Upper lobe of left lung (tissue), 6 donors: Measurements from ENCODE around the gene RAB9B. TPM values are rescaled to one million over a fixed set of nuclear protein-coding genes. Genes with fewer than 3 reads are reported as not detected.

Source experiments
- ATAC-seq, 2 donors: fragments of 200-7000 bp; cut with Tn5 transposase; one replicate each; pipeline ENCODE4 v1.9.1; 2022; ENCODE audit warnings: mild to moderate bottlenecking in 2 of 2, moderate library complexity in 2 of 2; ENCODE audit not compliant: low FRiP score in 2 of 2
- DNase-seq, 2 donors: peaks; one replicate each; pipeline ENCODE4 v3.0.0-alpha.2; 2019 to 2020
- H3K27ac ChIP-seq, 4 donors: fragments of 200-600 bp; sonication (generic); one replicate each; pipeline ENCODE4 v1.5.1; 2016 to 2019
- H3K27me3 ChIP-seq, 4 donors: fragments of 200-600 bp; sonication (generic); one replicate each; pipeline ENCODE4 v1.5.1; 2017 to 2019
- H3K36me3 ChIP-seq, 4 donors: fragments of 200-600 bp; sonication (generic); one replicate each; pipeline ENCODE4 v1.5.1; 2016 to 2019
- H3K4me1 ChIP-seq, 4 donors: fragments of 200-600 bp; sonication (generic); one replicate each; pipeline ENCODE4 v1.5.1; 2018 to 2019
- H3K4me3 ChIP-seq, 4 donors: fragments of 200-600 bp; sonication (generic); one replicate each; pipeline ENCODE4 v1.5.1; 2017 to 2019; ENCODE audit warnings: mild to moderate bottlenecking in 2 of 4, moderate library complexity in 1 of 4
- H3K9me3 ChIP-seq, 4 donors: fragments of 200-600 bp; sonication (generic); one replicate each; pipeline ENCODE4 v1.5.1; 2018 to 2019
- CTCF ChIP-seq, 6 experiments: fragments of 450-650 bp in 4 of 6; fragments of 200-600 bp in 2 of 6; sonication (generic) in 2 of 6; IDR thresholded peaks; one replicate each; pipeline ENCODE4 v1.5.1; 2016 to 2019; ENCODE audit warnings: antibody characterized with exemption in 6 of 6
- EP300 ChIP-seq, 4 donors: sonication (generic); formaldehyde crosslinking; IDR thresholded peaks; one replicate each; pipeline ENCODE4 v1.5.1; 2017; ENCODE audit warnings: antibody characterized with exemption in 4 of 4, control low read depth in 2 of 4
- POLR2A ChIP-seq, 4 donors: fragments of 450-650 bp; IDR thresholded peaks; one replicate each; pipeline ENCODE4 v1.5.1; 2016 to 2017; ENCODE audit warnings: antibody characterized with exemption in 4 of 4, mild to moderate bottlenecking in 2 of 4
- POLR2AphosphoS5 ChIP-seq, 2 donors: sonication (generic); formaldehyde crosslinking; IDR thresholded peaks; one replicate each; pipeline ENCODE4 v1.5.1; 2017; ENCODE audit warnings: antibody characterized with exemption in 2 of 2
- WGBS, 2 donors: methylation state at CpG; one replicate each; pipeline ENCODE4 v1.1.5; 2017 to 2018; 5-methylcytosine and 5-hydroxymethylcytosine counted together
- total RNA-seq, 6 donors: library from RNA; depleted of rRNA in 4 of 6; stranded (reverse); fragments of >200 nt in 4 of 6; gene quantifications; one replicate each; pipeline versions ENCODE4 v1.1.0 to v1.2.1, GENCODE V29; 2016 to 2021
- donor health status: DM: no; HTN: no; CAD: no; lungs with moderate emphysema.
- donor health status: DM: no; HTN: yes; CAD: no; lungs with severe emphysema.

The RAB9B gene
- total RNA-seq, 6 donors from 2014 or later = 0.37 to 1.1 (median 0.84) TPM; not detected in 1

GRCh38 chrX:103797691-103798090 is 34.4 kb downstream of the RAB9B start:
- DNase-seq (no peak), ATAC-seq (no peak)
- no peaks in the 10 kb centered on the region for H3K27me3 ChIP-seq
- H3K9me3 ChIP-seq = no peaks in the 10 kb centered on the region
- no peaks in the 10 kb centered on the region for H3K36me3 ChIP-seq
- H3K4me3 ChIP-seq = no peak overlapping the region
- H3K4me1 ChIP-seq = no peaks in the 10 kb centered on the region
- H3K27ac ChIP-seq = no peak overlapping the region
- TF ChIP-seq CTCF (IDR thresholded peaks at IDR 0.05) = no peak
- no peak for TF ChIP-seq POLR2AphosphoS5 (IDR thresholded peaks at IDR 0.05)
- no peak for TF ChIP-seq EP300 (IDR thresholded peaks at IDR 0.05)
- TF ChIP-seq POLR2A (IDR thresholded peaks at IDR 0.05) = no peak
- WGBS, 2 donors = 83 to 96% methylated on average over 2 of the region's 2 CpGs

DNA sequence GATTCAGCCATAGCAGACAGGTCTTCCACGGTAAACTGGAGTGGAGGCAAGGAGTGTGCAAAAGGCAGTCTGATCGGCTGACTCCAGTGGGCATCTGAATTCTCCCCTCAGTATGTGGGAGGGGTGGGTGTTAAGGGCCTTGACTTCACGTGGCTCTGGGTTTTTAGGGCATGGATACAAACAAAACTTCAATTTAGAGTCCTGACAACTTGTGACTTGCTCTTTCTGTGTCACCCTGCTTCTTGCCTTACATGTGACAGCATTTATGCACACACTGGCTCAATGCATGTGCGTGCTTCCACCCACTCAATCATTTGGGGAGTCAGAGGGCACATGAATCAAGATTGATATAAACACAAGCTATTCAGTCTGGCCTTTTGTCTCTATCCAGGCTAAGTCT is 37.9 kb downstream of the RAB9B start:
- 68% methylated on average over 4 of the region's 4 CpGs for WGBS, 2 donors
- H3K4me1 ChIP-seq = no peaks in the 10 kb centered on the region
- ATAC-seq = no peak

DNA sequence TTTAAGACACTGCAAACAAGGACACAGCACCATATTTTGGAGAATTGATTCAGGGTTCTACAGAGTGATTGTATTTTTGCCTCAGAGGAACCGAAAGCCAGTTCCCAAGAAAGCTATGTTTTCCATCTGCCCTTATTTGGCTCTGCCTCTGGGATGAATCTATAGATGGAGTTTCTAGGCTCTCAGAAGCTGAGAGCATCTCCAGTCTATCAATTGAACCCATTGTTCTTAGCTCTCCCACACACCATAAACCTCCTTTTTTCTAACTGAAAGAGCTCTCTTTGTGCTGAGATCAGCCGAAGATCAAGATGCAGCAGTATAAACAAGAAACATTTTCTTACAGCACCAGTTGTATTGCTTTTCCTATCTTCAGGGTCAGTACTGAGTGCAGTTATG is 38.5 kb downstream of the RAB9B start:
- ATAC-seq (no peak), DNase-seq (no peak)
- H3K27me3 ChIP-seq = no peaks in the 10 kb centered on the region
- H3K27ac ChIP-seq = no peak overlapping the region
- no peaks in the 10 kb centered on the region for H3K9me3 ChIP-seq
- no peaks in the 10 kb centered on the region for H3K4me1 ChIP-seq
- H3K4me3 ChIP-seq = no peak overlapping the region
- no peaks in the 10 kb centered on the region for H3K36me3 ChIP-seq
- TF ChIP-seq POLR2A (IDR thresholded peaks at IDR 0.05) = no peak
- no peak for TF ChIP-seq EP300 (IDR thresholded peaks at IDR 0.05)
- no peak for TF ChIP-seq POLR2AphosphoS5 (IDR thresholded peaks at IDR 0.05)
- no peak for TF ChIP-seq CTCF (IDR thresholded peaks at IDR 0.05)
- 64 to 87% methylated on average over 2 of the region's 2 CpGs for WGBS, 2 donors

More for the DNA sequence above, 37.9 kb downstream of the RAB9B start:
- DNase-seq = no peak
- Histone ChIP-seq H3K27ac (no peak overlapping the region), H3K9me3 (no peaks in the 10 kb centered on the region), H3K4me3 (no peak overlapping the region), H3K36me3 (no peaks in the 10 kb centered on the region), H3K27me3 (no peaks in the 10 kb centered on the region)
- TF ChIP-seq EP300 (IDR thresholded peaks at IDR 0.05) = no peak
- no peak for TF ChIP-seq CTCF (IDR thresholded peaks at IDR 0.05)

DNA sequence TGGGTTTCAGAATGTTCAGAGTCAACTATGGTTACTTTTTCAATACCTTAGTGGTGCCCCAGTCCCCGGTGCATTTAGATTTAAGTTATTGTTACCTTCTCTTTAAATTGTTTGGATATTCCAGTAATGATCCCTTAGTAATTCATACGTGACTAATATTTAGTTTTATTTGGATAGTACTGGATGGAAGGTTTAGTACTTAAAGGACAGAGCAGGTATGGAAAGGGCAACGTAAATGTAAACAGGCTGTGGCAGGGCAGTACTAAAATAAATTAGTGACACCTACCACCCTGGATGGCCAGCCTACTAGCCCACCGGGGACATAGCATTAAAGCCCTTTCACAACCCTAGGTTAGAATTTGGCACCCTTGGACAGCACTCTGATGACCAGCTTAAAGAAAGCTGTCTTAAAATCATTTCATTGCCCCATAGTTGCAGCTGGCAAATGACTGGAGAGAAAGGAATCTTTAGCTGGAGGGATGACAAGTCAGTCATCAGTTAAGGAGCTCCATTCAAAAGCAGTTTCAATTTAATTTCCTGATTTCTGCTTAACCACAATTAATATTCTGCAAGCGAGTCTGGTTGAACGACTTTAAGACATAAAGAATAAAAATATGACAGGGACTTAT is 39.0 kb downstream of the RAB9B start:
- Histone ChIP-seq H3K4me3 (no peak overlapping the region), H3K27ac (no peak overlapping the region), H3K9me3 (no peaks in the 10 kb centered on the region), H3K36me3 (no peaks in the 10 kb centered on the region), H3K27me3 (no peaks in the 10 kb centered on the region), H3K4me1 (no peaks in the 10 kb centered on the region)
- ATAC-seq = no peak
- TF ChIP-seq POLR2AphosphoS5 (IDR thresholded peaks at IDR 0.05) = no peak
- no peak for TF ChIP-seq EP300 (IDR thresholded peaks at IDR 0.05)
- no peak for TF ChIP-seq CTCF (IDR thresholded peaks at IDR 0.05)
- TF ChIP-seq POLR2A (IDR thresholded peaks at IDR 0.05) = no peak
- 76 to 83% methylated on average over 6 of the region's 6 CpGs for WGBS, 2 donors
- no peak for DNase-seq

- no peak for DNase-seq
- WGBS, 2 donors = 66 to 77% methylated on average over 2 of the region's 2 CpGs
- H3K36me3 ChIP-seq = no peaks in the 10 kb centered on the region
Measured at GRCh38 chrX:103791826-103792485, 40.1 kb downstream of the RAB9B start.

More at GRCh38 chrX:103791826-103792485, 40.1 kb downstream of the RAB9B start:
- no peak for ATAC-seq
- H3K4me1 ChIP-seq = no peaks in the 10 kb centered on the region
- H3K4me3 ChIP-seq = no peak overlapping the region
- TF ChIP-seq EP300 (IDR thresholded peaks at IDR 0.05) = no peak
- no peak for TF ChIP-seq CTCF (IDR thresholded peaks at IDR 0.05)
- no peak for TF ChIP-seq POLR2A (IDR thresholded peaks at IDR 0.05)
- TF ChIP-seq POLR2AphosphoS5 (IDR thresholded peaks at IDR 0.05) = no peak
- H3K27ac ChIP-seq = no peak overlapping the region
- H3K9me3 ChIP-seq = no peaks in the 10 kb centered on the region
- no peaks in the 10 kb centered on the region for H3K27me3 ChIP-seq
